ENCODE measurements around the gene CAPZB. TPM values are rescaled to one million over a fixed set of nuclear protein-coding genes. Genes with fewer than 3 reads are reported as not detected.

Gene CAPZB
- total RNA-seq, 2 experiments from 2014 or later = 335 to 340 TPM

- ATAC-seq (no peak), DNase-seq (no peak)
- no peak overlapping the region for H3K27ac Mint-ChIP-seq
- no peak overlapping the region for H3K4me3 Mint-ChIP-seq
- H3K27me3 Mint-ChIP-seq = no peaks in the 10 kb centered on the region
- POLR2A ChIA-PET = no interaction called here
- H3K36me3 Mint-ChIP-seq (ENCODE audit: low read depth) = peaks cover 36% of the 10 kb centered on the region
- H3K9me3 Mint-ChIP-seq = no peaks in the 10 kb centered on the region
- CTCF ChIA-PET = no interaction called here
- peaks cover 22% of the 10 kb centered on the region for H3K4me1 Mint-ChIP-seq (ENCODE audit: low read depth)
- no peak for TF ChIP-seq CTCF (IDR thresholded peaks at IDR 0.05)
- intact Hi-C loops (cut with micrococcal nuclease) = no loop called here
Observed at GRCh38 chr1:19381261-19381660, 104.1 kb downstream of the CAPZB start.

GRCh38 chr1:19377812-19378718, 107.3 kb downstream of the CAPZB start:
- peaks cover 33% of the 10 kb centered on the region for H3K36me3 Mint-ChIP-seq (ENCODE audit: low read depth)
- TF ChIP-seq CTCF (IDR thresholded peaks at IDR 0.05) = no peak
- H3K27ac Mint-ChIP-seq = peak overlapping the region; percentile 55
- intact Hi-C loops (cut with micrococcal nuclease) = no loop called here
- ATAC-seq (peak; percentile 68), DNase-seq (peak; percentile 29)
- CTCF ChIA-PET = interaction anchor here (0.7 to 2.3 kb wide), 2 partner anchors 11 to 205 kb away, joined by 4 to 11 read pairs; no protein-coding TSS in a partner anchor
- no peak overlapping the region for H3K4me3 Mint-ChIP-seq
- peaks cover 26% of the 10 kb centered on the region for H3K4me1 Mint-ChIP-seq (ENCODE audit: low read depth)
- H3K9me3 Mint-ChIP-seq = no peaks in the 10 kb centered on the region
- no peaks in the 10 kb centered on the region for H3K27me3 Mint-ChIP-seq
- POLR2A ChIA-PET = no interaction called here

- Mint-ChIP-seq H3K4me1 (ENCODE audit: low read depth) (peaks cover 29% of the 10 kb centered on the region), H3K9me3 (no peaks in the 10 kb centered on the region), H3K36me3 (ENCODE audit: low read depth) (peaks cover 33% of the 10 kb centered on the region), H3K27me3 (no peaks in the 10 kb centered on the region), H3K4me3 (no peak overlapping the region), H3K27ac (peak overlapping the region; percentile 49)
- intact Hi-C loops (cut with micrococcal nuclease) = no loop called here
- TF ChIP-seq CTCF (IDR thresholded peaks at IDR 0.05) = no peak
- no peak for ATAC-seq
- POLR2A ChIA-PET = interaction anchor here (0.6 to 1.0 kb wide), 3 partner anchors 9 to 125 kb away, joined by 3 read pairs; partner anchors contain the start of gene MRTO4
- CTCF ChIA-PET = interaction anchor here (0.6 to 2.3 kb wide), 5 partner anchors 14 to 206 kb away, joined by 3 to 11 read pairs (median 5); no protein-coding TSS in a partner anchor
- no peak for DNase-seq
Observed at GRCh38 chr1:19376428-19377372, 108.6 kb downstream of the CAPZB start.

- CTCF ChIA-PET = interaction anchor here (1.0 to 2.3 kb wide), 5 partner anchors 16 to 272 kb away, joined by 3 to 11 read pairs (median 5); no protein-coding TSS in a partner anchor
- ATAC-seq (no peak), DNase-seq (no peak)
- no peak overlapping the region for H3K4me3 Mint-ChIP-seq
- POLR2A ChIA-PET = interaction anchor here (0.9 kb wide), 1 partner anchor 9 kb away, joined by 3 read pairs; no protein-coding TSS in a partner anchor
- peaks cover 30% of the 10 kb centered on the region for H3K4me1 Mint-ChIP-seq (ENCODE audit: low read depth)
- TF ChIP-seq CTCF (IDR thresholded peaks at IDR 0.05) = no peak
- no peaks in the 10 kb centered on the region for H3K27me3 Mint-ChIP-seq
- intact Hi-C loops (cut with micrococcal nuclease) = no loop called here
- peak overlapping the region; percentile 53 for H3K27ac Mint-ChIP-seq
- H3K36me3 Mint-ChIP-seq (ENCODE audit: low read depth) = peaks cover 33% of the 10 kb centered on the region
- H3K9me3 Mint-ChIP-seq = no peaks in the 10 kb centered on the region
Observed at GRCh38 chr1:19375631-19376400, 109.5 kb downstream of the CAPZB start.

Data from activated CD8-positive, alpha-beta T cell treated with anti-CD3 and anti-CD28 coated beads for 36 hours (primary cell).